ENCODE results near the gene PELO.
"Not testable (repeated sequence)": the region's sequence is repeated elsewhere in the genome, so short reads cannot be mapped to it uniquely, and the experiment has no call there.

PELO gene, protein sequence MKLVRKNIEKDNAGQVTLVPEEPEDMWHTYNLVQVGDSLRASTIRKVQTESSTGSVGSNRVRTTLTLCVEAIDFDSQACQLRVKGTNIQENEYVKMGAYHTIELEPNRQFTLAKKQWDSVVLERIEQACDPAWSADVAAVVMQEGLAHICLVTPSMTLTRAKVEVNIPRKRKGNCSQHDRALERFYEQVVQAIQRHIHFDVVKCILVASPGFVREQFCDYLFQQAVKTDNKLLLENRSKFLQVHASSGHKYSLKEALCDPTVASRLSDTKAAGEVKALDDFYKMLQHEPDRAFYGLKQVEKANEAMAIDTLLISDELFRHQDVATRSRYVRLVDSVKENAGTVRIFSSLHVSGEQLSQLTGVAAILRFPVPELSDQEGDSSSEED

DNA sequence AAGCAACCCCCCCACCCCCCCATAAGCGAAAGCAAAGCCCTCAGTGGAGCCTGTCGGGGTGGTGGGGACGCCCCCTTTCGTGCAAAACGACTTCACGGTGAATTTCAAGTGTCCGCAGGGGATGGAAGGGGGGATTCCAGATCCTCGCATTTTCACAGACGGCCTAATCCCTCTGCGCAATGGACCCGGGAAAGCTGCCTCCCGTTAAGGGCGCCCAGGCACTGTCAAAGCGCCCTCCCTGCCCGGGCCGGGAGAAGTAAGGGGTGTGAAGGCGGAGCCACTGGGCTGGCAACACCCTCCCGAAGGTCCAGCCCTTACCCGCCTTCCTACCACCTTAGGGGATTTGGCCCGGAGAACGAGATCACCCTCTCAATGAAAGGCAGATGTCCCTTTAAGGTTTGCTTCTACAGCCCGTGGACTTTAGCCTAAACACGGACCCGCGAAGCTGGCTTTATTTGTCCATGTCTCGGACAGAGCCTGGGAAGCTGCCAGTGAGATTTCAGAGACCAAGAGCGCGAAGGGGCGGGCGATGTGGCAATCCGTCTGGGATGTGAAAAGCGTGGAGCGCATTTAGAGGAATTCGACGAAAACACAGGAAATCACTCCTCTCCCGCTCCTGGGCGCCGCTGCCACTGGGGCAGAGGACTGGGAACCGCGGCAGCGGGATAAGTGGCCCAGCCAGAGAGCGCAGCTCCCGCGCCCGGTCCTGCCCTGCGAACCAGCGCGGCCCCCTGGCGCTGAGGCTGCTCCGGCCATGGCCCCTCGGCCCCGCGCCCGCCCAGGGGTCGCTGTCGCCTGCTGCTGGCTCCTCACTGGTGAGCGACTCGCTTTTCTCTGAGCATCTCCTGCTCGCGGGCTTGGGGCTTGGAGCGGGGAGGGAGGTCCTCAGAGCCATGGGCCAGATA lies at the start of gene PELO, which contains the start of gene ITGA1:
Gene PELO, plus strand, starts transcription at position 317 of the 905 bp plus-strand sequence. CDS start 12,479 bp downstream, outside the sequence.
Gene ITGA1, plus strand, starts transcription at position 317 of the 905 bp plus-strand sequence. Its CDS starts 438 bp downstream, at position 755.
- peak in 1 of 2 donors; percentile 30 for DNase-seq

- no peak for DNase-seq
Measured at GRCh38 chr5:52738095-52738506, 49.6 kb upstream of the PELO start.

DNA sequence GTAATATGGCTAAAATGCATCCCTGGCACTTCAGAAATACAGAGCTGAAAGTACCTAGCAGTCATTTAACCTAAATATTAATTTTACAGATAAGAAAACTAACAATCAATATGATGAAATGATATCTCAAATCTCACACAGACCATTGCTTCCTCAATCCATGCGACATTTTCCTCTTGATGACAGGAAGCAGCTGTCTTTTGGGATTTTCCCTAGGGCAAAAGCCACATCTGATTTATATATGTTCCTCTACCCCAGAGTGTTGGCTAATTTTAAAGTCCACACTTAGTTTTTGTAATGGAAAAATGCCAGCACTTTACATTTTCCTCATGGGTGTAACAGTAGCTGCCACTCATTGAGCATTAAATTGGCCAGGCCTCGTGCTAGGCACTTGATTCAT lies 47.7 kb upstream of the PELO start:
- DNase-seq: no peak

- DNase-seq: no peak
Measured at GRCh38 chr5:52743012-52743411, 44.7 kb upstream of the PELO start.

DNA sequence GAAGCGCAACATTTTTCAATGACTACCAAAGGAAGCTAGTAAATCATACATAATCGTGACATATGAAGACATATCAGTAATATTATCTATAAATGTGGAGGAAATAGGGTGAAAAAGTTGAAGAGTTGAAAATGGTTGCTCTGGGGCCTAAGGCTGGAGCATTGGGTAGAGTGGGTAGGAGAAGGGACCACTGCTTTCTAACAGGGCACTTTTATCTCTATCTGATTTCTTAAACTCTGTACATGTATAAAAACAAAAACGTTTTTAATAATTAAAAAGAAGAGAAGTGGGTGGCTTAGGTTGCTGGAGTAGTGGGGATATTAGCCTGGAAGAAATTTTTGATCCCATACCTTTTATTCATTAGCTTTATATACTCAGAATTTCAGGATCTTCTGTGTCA lies 44.2 kb upstream of the PELO start:
- DNase-seq: no peak

GRCh38 chr5:52743970-52744369 lies 43.7 kb upstream of the PELO start:
- DNase-seq: no peak

GRCh38 chr5:52744867-52745458 lies 42.8 kb upstream of the PELO start:
- DNase-seq: not testable (repeated sequence)

DNA sequence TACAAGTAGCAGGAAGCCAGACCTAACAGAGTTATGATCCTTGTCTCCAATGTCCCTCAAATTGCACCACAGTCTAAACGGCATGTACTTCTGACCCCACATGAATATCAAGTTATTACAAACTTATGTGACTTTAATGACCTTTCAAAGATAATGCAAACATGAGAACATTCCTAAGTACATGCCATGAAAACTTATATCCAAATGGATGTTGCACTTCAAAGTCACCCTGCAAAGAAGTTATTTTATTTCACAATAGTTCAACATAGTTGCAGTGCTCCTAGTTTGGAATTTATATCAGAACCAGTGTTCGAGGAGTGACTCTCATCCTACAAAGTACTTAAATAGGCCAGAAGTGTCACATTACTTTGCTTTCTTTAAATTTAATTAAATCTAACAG lies 41.2 kb upstream of the PELO start:
- no peak for DNase-seq

DNA sequence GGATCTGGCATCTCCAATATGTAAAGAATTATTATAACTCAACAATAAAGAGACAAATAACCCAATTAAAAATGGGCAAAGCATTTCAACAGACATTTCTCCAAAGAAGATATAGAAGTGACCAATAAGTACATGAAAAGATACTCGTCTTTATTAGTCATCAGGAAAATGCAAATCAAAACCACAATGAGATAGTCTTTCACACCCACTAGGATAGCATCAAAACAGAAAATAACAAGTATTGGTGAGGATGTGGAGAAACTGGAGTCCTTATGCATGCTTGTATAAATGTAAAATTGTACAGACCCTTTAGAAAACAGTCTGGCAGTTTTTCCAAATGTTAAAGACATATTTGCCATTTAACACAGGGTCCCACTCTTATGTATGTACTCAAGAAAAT lies 39.1 kb upstream of the PELO start:
- no peak for DNase-seq

DNA sequence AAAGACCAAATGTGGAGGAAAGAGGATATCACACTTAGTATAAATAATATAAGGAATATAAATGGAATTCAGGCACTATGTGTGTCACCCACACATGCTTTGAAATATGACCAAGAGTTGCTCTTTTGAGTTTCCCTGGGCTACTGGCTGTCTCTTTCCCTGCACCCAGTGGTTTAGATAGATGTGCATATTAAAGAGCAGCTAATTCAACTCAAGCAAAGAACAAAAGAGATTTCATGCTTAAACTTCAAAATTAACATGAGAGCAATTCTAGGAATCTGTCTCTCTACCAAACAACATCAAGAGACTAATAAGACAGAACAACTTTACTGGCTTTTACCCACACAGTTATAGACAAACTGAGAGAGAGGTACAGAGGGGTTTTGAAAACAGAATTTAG lies 38.0 kb upstream of the PELO start:
- DNase-seq: no peak

DNA sequence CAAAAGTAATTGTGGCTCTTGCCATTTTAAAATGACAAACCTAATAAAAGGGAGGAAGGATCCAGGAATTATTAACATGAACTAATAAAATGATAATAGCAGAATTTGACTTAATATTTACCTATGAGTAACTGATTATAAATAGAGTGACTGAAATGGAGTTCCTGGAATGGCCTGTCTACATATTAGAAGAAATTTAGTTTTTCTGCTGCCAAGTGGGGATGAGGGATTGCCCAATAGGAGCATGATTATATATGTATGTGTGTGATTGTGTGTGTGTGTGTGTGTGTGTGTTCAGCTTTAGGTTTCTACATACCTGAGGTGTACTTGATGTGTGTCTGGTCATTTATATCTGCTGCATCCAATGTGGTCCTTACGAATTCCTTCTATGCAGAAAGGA lies 36.6 kb upstream of the PELO start:
- DNase-seq: no peak

DNA sequence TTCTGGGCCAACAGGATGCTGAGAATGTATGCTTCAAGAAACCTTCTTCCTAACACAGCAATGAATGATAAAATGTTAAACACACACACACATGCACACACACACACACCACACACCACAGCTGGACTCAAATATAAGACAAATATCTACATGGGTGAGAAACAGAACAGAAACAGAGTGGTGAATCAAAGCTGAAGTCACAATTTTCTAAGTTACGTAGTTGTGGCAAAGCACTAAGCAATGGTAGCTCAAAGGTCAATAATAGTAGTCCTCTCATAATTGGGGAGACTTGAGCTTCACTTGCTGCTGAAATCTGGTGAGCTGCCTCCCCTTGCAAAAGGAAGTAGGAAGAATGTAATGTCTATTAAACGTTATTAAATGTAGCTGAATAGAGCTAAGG lies 33.7 kb upstream of the PELO start:
- no peak for DNase-seq

GRCh38 chr5:52757527-52757926 lies 30.2 kb upstream of the PELO start:
- DNase-seq: no peak

DNA sequence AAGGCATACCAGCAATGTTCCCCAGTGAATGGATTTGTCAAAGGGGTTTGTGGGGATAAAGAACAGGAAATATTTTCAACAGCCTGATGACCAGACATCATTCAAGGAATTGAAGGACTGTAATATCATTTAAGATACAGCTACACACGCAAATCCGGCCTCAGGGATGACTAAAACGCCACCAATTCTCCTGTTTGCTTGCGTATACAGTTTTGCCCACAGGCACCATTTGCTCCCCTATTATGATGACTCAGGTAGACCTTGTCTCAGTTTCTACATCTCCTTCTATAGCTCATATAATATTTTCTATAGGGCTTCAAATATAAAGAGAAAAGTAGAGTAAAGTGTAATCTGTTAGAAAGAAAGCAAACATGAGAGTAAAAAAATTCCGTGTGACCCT lies 29.7 kb upstream of the PELO start:
- no peak for DNase-seq

DNA sequence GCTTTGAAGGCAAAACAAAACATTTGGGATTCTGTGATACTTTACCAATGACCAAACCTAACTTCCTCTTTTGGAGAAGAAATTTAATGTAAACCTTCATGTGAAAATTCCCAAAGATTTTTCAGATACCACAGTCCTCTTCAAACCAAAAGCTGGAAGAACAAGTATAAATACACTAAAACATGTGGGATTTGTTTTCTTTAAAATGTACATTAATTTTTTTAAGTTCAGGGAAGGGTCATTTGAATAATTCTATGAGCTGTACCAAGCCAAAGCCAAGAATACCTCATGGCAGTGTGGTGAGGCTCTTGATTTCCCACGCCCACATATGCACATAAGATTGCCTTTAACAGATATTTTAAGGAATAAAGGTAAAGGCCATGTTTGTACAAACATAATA lies 28.4 kb upstream of the PELO start:
- no peak for DNase-seq

- DNase-seq: no peak
Measured at GRCh38 chr5:52760695-52761366, 26.9 kb upstream of the PELO start.

DNA sequence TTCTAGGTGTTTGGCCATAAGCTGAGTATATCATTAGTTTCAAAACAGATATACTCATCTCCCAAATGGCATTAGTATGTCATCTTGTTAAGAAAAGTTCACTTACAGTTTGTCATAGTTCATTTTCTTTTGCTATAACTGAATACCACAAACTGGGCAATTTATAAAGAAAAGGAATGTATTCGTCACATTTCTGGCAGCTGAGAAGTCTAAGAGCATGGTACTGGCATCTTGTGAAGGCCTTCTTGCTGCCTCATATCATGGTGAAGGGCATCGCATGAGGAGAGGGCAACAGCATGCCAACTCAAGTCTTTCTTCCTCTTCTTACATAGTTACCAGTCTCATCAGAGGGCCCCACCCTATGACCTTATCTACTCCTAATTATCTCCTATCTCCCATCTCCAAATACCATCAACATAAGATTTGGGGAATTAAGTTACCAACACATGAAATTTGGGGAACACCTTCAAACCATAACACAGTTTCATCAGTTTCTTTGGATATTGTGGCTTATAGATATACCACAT lies 20.4 kb upstream of the PELO start:
- DNase-seq: no peak

DNA sequence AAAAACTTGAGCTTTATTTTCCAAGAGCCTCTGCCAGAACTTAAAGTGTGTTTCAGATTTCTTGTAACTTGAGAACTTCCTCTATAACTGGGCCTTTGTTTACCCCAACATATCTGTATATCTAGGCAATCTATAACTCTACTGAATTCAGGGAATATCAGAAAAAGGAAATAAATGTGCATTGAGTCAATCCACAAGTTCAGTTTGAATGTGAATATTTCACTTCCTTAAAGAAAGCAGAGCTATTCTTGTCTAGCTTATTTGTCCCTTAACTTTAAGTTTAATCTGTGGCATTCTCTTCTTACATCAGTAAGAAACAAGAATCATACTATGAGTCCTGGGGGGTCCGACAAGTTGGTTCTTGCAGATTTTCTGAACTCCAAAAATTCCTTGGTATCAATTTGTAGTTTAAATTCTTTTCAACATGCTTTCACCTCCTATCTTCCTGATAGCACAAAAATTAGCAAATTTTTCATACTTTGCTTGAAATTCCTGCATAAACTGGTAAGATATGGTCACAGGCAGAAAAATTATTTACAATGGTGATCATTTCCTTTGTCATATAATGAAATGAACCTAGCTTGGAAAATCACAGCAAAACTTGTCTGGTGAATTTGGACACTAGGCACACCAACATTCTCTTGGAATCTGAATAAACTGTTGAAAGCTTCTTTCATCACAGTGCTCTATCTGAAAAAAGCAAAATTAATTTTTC lies 19.8 kb upstream of the PELO start:
- DNase-seq: no peak

DNA sequence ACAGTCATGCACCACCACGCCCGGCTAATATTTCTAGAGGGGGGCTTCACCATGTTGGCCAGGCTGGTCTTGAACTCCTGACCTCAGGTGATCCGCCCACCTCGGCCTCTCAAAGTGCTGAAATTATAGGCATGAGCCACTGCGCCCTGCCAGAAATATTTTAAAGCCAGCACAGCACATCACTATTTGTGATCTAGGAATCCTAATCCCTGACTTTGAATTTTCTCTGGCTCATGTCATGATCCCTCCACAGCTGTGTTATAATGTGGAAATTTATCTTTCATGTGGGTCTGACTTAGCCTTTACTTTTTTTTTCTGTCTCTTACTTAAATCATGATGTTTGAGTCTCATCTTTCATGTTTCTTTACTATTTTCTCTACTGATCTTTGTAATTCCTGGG lies 18.7 kb upstream of the PELO start:
- DNase-seq: no peak

DNA sequence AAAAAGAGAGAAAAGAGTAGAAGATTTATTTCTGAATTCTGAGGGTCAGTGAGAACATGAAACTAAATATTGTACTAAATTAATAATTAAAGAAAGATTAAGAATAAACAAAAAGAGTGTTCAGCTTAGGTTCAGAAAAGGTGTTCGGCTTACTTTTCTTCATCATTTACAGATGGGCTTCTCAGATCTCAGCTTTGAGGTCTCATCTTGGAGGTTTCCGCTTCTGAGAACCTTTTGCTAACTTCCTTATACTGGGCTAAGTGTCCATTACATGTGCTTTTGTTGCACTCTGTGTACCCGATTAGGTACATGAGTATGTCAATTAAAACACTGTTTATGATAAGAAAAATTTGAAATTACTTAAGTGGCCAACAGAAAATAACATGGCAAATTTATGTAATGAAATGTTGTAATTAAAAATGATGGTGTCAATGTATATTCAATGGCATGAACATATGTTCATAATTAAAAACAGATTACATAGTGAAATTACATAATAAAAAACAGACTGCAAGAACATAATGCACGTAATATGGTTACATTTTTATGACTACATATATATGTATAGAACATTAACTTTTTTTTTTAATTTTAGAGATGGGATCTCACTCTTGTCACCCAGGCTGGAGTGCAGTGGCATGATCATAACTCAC lies 17.3 kb upstream of the PELO start:
- no peak for DNase-seq

- DNase-seq: no peak
Measured at GRCh38 chr5:52771343-52772039, 16.2 kb upstream of the PELO start.
